DMS153 (cell line): Measurements from ENCODE around the gene XPNPEP2.

Experiments used
- DNase-seq: peaks from one replicate; lab custom pipeline; 2025; lab: John Stamatoyannopoulos, UW

XPNPEP2 gene

GRCh38 chrX:129780441-129781105, 41.8 kb downstream of the XPNPEP2 start:
- no peak for DNase-seq

GRCh38 chrX:129781134-129781672, 42.4 kb downstream of the XPNPEP2 start:
- DNase-seq, result no peak

GRCh38 chrX:129781680-129782495, 43.1 kb downstream of the XPNPEP2 start:
- no peak for DNase-seq

DNA sequence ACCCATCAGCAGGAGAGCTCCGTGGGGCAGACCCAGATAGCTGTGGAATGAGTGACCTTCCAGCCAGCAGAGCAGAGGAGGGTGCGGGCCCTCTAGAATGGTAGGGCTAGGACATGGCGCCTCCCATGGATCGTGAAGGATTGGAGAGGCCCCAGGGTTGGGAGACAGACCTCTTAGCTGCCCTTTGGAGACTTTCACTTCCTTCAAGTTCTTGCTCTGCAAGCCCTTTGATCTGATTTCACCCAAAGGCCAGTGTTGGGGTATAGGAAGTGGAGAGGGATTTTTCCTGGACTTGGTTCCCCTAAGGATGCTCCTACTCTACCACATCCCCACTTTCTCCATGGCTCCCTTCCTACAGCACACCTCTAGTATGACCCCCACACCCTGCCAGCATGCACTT, 43.9 kb downstream of the XPNPEP2 start:
- DNase-seq, result no peak

DNA sequence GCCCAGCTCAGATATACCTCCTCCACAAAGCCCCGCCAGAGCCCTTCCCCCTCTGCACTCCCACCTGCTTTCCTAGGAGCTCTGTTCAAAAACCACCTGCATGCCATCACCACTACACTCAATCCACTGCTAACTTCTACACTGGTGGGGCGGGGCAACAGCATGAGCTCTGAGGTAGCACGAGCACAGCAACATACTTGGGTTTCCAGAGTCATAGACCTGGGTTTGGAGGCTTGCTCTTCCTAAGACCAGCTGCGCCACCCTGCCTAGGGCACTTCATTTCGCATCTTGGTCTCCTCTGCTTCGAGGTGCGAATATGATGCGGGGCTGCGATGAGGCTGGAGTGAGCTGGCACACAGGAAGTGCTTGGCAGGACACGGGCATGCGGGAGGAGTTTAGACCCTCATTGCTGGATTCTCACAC, 44.5 kb downstream of the XPNPEP2 start:
- no peak for DNase-seq

GRCh38 chrX:129784371-129784770, 45.6 kb downstream of the XPNPEP2 start:
- no peak for DNase-seq

- DNase-seq, result no peak
Measured at GRCh38 chrX:129785160-129785947, 46.6 kb downstream of the XPNPEP2 start.

GRCh38 chrX:129786210-129786651, 47.5 kb downstream of the XPNPEP2 start:
- no peak for DNase-seq

GRCh38 chrX:129787336-129788055, 48.7 kb downstream of the XPNPEP2 start:
- no peak for DNase-seq

- DNase-seq, result no peak
Measured at GRCh38 chrX:129788527-129788926, 49.7 kb downstream of the XPNPEP2 start.

DNA sequence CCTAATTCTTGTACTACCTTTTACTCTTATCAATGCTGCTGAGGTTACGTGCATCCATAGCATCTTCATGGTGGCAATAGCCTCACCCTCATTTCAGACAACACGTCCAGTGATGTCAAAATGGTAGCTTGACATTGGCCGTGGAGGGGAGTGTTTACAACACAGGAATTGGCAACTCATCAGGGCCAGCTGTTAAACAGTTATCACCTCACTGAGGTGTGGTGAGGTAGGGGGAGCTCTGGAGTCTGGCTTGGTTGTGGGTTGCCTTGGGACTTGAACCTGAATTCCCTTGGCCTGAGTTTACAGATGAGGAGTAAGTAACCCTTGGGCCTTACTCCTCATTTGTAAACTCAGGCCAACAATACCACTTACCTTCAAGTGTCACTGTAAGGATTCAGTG, 51.4 kb downstream of the XPNPEP2 start:
- DNase-seq, result no peak

DNA sequence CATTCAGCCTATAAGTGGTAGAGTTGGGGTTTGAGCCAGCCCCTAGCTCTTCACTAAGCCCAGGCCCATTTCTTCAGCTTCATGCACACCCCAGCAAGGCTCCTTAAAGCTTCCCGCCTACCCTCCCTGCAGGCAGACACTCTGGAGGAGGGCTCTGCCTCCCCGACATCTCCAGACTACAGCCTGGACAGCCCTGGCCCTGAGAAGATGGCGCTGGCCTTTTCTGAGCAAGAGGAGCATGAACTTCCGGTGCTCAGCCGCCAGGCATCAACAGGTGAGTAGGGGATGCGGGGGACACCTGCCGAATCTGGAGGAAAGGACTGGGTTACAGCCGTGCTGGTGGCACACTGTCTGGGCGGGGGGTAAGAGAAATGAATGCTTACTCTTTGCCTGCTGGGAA, 52.0 kb downstream of the XPNPEP2 start:
- DNase-seq, result no peak

DNA sequence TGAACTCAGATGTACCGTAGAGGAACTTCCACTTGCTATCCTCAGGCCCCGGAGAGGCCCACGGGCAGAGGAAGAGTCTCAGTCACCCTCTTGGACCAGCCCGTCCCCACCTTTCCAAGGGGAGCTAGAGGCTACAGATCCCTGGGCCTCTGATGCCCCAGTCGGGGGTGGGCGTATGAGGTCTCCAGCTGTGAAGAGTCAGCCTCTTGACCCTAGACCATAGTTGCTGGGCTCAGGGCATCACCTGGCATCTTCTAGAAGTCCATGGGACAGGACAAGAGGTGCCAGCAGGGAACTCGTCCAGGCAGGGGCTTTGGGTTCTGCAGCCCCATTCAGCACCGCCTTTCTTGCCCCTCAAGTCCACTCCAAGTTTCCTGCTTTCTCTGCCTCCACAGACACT, 52.6 kb downstream of the XPNPEP2 start:
- no peak for DNase-seq

- DNase-seq, result peak; percentile 87
Measured at GRCh38 chrX:129791961-129792570, 53.3 kb downstream of the XPNPEP2 start.

GRCh38 chrX:129792586-129793291, 54.0 kb downstream of the XPNPEP2 start:
- DNase-seq, result no peak

GRCh38 chrX:129793604-129794191, 54.9 kb downstream of the XPNPEP2 start:
- DNase-seq, result peak; percentile 56

GRCh38 chrX:129795584-129795983, 56.8 kb downstream of the XPNPEP2 start:
- DNase-seq, result no peak

- DNase-seq, result no peak
Measured at GRCh38 chrX:129797251-129797906, 58.6 kb downstream of the XPNPEP2 start.

GRCh38 chrX:129798456-129798855, 59.7 kb downstream of the XPNPEP2 start:
- DNase-seq, result no peak

GRCh38 chrX:129798888-129799287, 60.1 kb downstream of the XPNPEP2 start:
- DNase-seq, result no peak
